Fibroblast of lung (primary cell): Measurements from ENCODE around the gene SERTAD3.

ENCODE experiments used
- EZH2 ChIP-seq: IDR thresholded peaks from 2 replicates; pipeline ENCODE4 v1.5.1; 2012; ENCODE audit warnings: low read length, control low read depth, mild to moderate bottlenecking; ENCODE audit errors: missing control alignments
- TF ChIP-seq, protein P1 (sequence below), 2 donors: IDR thresholded peaks in 1 of 2; conservative IDR thresholded peaks in 1 of 2; 1 replicate in 1 of 2; 2 replicates in 1 of 2; pipeline ENCODE4 v1.5.1; 2011 to 2012; ENCODE audit warnings: low read length in 2 of 2, control low read depth in 1 of 2, inconsistent platforms in 1 of 2, low read depth in 1 of 2, mild to moderate bottlenecking in 1 of 2

GRCh38 chr19:40457048-40457447 is 12.9 kb upstream of the SERTAD3 start:
- TF ChIP-seq, protein P1, sequence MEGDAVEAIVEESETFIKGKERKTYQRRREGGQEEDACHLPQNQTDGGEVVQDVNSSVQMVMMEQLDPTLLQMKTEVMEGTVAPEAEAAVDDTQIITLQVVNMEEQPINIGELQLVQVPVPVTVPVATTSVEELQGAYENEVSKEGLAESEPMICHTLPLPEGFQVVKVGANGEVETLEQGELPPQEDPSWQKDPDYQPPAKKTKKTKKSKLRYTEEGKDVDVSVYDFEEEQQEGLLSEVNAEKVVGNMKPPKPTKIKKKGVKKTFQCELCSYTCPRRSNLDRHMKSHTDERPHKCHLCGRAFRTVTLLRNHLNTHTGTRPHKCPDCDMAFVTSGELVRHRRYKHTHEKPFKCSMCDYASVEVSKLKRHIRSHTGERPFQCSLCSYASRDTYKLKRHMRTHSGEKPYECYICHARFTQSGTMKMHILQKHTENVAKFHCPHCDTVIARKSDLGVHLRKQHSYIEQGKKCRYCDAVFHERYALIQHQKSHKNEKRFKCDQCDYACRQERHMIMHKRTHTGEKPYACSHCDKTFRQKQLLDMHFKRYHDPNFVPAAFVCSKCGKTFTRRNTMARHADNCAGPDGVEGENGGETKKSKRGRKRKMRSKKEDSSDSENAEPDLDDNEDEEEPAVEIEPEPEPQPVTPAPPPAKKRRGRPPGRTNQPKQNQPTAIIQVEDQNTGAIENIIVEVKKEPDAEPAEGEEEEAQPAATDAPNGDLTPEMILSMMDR (conservative IDR thresholded peaks at IDR 0.05 in 1 of 2, IDR thresholded peaks at IDR 0.05 in 1 of 2; ENCODE audit: low read depth in 1 of 2, low read length in 2 of 2): no peak
- TF ChIP-seq EZH2: no peak
